ENCODE data around the gene TEKT3.

The TEKT3 gene

DNA sequence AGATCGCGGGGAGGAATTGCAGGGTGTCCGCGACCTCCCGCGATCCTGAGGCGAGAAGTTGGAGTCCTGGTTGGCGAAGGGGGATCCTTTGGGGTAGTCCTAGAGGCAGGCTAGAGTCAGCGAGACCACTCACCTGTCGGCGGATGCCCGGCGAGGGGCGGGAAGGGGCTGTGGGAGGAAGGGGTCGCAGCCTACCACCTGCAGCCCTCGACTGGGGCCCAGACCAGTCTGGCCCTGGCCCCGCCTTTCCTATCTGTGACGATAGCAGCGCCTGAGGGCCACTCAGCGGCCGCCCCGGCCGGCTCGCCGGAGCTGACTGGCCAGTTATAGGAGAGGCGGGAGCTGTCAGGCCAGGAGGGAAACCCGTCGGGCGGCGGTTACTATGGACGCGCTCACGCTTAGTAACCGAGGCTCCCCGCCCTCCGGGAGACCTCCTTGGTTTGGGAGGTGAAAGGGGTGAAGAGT, at the start of gene TEKT3:
Gene TEKT3 (minus strand): TSS at position 213 of the 465 bp plus-strand sequence. CDS start 10,012 bp downstream, outside the sequence.
- no peak for DNase-seq

DNA sequence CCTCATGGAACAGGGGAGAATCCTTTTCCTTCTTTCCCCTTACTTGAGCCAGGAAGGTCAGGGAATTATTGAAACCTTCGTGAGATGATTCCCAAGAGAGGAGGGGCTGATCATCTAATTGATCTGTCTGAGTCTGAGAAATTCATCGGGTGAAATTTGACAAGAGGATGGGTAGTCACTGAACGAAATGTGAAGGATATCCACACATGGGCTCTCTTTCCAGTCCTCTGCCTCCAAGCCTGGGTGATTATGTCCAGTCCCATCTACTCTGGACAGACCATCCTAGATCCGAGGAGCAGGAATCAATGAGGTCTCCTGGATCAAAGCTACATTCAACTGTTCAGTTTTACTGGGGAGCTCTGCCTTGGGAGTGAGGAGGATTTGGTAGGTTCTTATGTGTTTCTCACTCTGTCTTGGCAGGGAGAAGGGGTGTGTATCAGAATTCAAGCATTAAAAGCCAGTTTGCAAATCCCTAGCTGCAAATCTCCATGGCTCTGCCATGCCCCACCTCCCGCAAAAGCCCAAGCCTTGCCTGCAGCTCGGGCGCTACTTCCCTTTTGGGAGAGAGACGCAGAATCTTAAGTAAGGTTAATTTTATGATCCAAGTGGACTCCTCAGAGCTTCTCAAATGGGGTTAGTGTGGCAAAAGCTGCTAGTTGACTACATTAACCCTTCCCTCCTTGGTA, 47.1 kb upstream of the TEKT3 start:
- no peak for DNase-seq

DNA sequence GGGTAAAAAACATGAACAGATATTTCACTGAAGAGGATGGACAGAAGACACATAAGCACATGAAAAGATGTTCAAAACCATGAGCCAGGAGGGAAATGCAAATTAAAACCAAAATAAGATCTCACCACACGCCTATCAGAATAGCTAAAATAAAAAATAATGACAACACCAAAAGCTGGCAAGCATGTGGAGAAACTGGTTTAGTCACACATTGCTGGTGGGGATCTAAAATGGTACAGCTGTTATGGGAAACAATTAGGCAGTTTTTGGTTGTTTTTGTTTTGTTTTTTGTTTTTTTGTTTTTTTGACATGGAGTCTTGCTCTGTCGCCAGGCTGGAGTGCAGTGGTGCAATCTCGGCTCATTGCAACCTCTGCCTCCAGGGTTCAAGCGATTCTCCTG, 44.7 kb upstream of the TEKT3 start:
- DNase-seq: no peak

DNA sequence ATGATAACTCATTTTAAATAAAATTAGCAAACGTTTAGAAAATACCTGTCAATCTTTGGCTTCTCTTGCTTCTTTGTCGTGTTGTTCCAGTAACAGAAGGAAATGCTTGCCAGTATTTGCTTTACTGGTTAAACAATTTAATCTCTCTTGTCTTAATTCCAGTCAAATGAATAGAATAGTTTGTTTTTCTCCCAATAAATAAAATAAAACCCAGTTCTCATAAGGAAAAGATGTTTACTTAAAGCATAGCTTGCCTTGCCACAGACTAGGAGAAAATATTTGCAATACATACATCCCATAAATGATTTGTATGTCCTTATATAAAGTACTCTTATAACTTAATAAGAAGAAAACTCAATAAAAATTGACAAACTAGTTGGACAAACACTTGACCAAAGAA, 43.9 kb upstream of the TEKT3 start:
- DNase-seq: no peak

DNA sequence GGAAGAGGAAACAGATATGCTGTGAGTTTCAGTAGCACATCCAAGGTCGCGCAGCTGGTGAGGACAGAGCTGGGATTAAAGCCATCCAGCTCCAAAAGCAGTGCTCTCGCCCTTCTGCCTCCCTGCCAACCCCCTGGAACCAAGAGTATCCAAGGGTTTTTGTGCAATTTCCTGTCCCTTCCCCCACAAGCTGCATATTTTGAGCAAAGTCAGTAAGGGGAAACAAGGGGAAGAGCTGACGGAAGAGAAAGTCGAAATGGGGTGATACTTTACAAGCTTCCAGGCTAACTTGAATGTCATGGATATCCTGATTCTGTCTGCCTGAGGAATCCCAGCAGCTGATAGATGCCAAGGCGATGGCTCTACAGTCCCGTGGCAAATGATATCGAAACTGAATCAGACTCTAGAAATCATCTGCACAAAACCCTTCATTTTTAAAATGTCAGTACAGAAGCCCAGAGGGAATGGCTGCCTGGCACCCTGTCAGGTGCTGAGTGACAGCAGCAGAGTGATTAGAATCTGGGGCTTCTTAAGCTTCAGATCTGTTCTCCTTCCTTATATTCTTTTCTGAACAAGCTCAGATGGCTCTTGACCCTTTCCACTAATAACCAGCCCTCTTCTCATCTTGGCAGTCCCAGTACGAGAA, 42.9 kb upstream of the TEKT3 start:
- DNase-seq: no peak

DNA sequence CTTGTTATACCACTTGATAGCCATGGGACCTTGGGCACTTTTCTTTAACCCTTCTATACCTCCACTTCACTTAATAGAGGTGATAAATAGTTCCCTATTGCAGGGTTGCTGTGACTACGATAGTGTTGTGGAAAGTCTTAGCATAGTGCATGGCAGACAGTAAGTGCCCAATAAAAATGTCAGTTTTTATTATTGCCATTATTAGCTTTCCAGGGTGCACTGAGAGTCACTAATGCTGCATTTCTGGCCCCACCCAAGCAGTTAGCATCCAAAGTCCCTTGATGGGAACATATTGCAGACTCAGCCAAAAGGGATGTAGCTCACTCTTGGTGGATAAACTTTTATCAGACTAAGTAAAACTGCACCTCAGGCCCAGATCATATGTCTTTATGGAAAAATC, 41.5 kb upstream of the TEKT3 start:
- no peak for DNase-seq

DNA sequence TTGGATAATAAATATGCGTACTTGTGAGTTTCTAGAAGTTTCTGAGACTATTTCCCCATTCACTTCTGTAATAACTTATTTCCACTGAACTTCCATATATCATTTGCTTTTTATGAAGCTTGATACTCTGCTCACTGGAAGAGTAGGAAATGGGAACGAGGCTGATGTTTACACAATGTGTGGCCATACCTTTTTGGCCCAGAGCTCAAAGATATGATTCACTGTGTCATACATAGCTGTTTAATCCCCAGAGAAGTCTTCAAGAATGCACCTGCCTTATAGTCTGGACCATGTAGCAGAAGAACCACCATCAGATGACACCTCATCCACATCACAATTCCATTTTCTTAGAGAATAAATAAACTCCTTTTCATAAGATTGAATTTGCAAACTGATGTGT, 40.3 kb upstream of the TEKT3 start:
- no peak for DNase-seq

DNA sequence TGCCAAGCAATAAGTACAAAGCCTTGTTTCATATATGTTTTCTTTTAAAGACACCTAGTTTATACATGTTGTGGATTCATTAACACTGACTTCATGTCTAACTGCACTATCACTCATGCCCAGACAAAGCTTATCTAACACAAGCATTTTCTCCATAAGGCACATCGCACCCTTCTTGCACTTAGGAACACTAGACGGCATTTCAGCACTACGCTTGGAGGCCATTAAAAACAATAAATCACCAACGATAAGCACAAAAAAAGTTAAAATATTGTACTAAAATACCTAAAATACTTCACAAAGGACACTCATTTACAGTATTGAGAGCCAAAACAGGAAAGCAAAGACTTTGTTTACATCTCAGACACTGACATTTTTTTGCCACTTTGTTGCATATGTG, 39.0 kb upstream of the TEKT3 start:
- no peak for DNase-seq

DNA sequence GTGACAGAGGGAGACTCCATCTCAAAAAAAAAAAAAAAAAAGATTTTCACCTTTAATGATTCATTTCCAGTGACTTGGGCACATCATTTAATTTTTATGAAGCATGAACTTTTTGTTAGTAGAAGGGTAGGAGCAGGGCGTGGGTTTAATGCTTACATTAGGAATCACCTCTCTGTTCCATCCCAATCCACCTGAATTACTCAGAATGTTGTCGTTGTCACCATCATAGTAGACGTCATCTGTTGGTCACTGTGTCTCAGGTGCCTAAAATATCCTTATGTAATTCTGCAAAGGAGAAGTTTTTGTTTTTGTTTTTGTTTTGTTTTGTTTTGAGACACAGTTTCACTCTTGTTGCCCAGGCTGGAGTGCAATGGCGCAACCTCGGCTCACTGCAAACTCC, 38.3 kb upstream of the TEKT3 start:
- DNase-seq: no peak

DNA sequence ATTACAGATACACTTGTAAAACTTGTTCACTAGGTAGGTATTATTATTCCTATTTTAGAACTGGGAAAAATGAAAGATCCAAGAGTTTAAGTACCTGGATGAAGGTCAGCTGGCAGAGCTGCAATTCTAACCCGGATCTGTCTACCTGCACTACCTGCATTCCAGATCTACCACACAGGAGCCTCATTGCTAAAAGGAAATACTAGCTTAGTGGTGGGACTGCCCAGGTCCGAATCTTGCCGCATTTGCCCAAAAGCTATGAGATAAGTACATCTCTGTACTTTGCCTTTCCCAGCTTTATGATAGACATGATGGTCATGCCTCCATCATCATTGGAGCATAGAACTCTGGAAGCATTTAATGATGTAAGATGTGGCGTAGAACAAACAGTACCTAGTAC, 36.8 kb upstream of the TEKT3 start:
- no peak for DNase-seq

DNA sequence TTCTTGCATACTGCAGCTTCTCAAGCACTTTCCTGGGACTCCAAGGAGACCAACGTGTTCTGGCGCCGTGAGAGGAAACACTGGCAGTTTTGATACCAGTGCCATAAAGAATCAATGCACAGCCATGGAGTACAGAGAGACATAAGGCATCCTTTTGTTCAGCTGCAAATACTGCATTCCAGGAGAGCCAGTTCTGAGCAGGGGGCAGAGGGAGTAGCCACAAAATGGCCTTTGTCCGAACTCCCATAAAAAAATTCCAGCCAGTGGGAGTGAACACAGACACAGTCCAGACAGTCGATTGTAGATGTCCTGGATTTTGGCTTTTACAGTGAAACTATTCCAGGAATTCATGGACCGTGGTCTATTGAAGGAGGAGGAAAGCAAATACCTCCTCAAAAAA, 36.2 kb upstream of the TEKT3 start:
- no peak for DNase-seq

DNA sequence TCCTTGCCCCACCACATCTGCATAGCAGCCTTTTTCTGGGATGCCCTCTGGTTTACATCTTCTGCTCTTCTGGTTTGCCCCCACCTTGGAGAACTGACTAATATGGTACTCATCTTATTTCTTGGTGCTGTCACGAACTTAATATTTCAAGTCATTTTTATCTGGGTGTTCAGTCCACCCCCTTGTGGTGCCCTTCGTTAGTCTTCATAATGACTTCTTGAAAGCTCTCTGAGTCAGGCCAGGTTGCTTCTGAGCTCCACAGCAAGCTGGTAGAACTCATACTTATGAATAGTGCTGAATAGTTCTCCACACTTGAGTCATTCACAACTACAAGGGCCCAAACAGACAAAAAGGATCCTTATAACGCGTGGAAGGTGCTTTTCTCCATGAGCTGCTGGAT, 35.8 kb upstream of the TEKT3 start:
- no peak for DNase-seq

DNA sequence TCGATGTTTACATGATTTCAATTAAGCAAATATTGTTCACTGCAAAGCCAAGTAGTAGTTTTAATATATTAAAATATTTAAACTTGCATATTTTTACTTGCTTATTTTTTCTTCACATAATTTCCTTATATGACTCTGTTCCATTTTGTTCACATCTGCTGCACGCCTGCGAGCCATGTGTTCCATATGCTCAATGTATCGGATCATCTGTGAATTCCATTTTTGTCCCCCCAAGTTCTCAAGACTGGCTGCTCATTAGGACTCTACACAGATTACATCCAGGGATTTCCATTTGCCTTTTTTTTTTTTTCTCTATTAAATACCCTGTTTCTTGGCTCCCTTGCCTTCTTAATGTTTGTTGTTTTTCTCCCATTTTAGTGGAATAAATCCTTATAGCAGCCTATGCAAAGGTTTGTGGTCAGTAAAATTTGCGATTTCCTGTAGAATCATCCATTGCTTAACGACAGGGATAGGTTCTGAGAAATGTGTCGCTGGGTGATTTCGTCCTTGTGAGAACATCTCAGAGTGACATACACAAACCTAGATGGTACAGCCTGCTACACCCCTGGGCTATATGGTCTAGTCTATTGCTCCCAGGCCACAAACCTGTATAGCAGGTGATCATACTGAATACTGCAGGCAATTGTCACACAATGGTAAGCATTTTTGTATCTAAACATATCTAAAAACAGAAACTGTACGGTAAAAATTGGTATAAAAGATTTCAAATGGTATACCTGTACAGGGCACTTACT, 30.2 kb upstream of the TEKT3 start:
- no peak for DNase-seq

DNA sequence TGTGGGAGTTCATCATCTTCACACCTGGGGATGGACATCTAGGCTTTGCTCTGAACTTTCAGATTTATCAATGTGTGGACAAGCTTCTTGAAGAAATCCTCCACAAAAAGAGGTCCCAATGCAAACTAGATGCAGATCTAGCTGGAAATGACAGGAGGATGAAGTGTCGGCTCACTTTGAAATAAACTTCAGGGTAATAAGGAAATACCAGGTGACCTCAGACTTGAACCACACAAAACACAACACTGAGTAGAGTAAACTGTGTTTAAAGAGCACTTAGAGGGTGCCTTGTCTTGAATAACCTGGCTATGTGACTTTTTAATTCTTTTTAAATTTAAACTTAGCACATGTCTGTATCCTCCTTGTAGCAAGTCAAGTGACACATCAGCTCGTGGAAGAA, 27.2 kb upstream of the TEKT3 start:
- no peak for DNase-seq

DNA sequence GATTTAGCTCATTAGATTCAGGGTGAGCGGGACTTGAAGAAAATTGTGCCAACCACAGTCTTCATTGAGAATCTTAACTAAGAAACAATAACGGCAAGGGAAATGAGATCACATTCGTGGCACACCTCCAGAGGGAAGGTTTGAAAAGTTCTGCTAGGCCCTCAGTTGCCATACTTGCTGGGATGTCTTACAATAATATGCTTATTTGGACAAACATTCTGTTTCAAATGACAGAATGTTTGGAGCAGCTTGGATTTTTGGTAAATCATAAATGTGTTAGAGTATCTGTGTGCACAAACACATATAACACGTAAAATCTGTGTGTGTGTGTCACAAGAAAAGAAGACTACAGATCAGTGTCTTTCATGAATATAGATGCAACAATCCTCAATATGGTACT, 24.6 kb upstream of the TEKT3 start:
- no peak for DNase-seq

DNA sequence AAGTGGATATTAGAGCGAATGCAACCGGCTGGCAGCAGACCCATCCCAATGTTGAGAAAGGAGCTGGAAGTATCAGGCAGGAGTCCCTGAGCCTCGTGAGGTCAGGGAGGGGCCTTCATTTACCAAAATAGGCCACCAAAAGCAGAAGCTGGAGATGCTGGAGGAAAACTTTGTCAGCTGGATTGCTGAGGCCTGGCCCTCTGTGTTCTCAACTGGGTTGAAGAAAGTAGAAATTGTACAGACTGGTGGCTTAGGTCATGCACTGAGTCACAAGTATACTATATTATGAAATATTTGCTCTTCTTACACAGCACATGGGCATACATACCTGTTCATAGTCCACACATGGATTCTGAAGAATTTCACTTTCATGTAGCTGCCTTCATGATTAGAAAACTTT, 23.2 kb upstream of the TEKT3 start:
- no peak for DNase-seq

DNA sequence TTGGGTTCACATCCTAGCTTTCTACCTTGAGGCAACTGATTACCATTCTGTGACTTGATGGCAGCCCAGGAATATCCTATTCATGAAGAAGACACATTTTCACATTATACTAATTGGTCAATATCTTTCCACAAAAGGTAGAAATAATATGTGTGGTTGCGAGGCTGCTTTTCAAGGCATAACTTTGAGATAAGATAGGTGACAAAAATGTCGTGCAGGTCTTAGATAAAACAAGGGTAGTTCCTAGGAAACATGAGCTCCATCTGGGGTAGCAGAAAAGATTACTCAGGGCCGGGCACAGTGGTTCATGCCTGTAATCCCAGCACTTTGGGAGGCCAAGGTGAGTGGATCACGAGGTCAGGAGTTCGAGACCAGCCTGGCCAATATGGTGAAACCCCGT, 22.3 kb upstream of the TEKT3 start:
- DNase-seq: no peak

DNA sequence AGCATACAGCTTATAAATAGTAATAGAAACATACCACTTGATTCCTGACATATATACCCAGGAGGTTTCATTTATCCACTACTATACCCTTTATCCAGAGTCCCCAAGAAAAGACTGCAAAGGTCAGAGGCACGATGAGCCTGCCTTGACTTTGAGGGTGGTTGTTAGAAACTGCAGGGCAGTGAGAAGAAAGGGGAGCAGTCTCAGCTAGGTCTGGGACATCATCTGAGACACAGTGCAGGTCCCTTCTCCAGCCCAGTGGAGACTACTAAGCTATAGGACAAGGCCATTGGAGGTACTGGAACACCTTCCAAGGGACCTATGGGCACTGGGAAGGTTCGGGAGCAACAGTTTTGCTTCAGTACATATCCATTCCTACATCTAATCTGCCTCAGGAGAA, 20.2 kb upstream of the TEKT3 start:
- DNase-seq: no peak

DNA sequence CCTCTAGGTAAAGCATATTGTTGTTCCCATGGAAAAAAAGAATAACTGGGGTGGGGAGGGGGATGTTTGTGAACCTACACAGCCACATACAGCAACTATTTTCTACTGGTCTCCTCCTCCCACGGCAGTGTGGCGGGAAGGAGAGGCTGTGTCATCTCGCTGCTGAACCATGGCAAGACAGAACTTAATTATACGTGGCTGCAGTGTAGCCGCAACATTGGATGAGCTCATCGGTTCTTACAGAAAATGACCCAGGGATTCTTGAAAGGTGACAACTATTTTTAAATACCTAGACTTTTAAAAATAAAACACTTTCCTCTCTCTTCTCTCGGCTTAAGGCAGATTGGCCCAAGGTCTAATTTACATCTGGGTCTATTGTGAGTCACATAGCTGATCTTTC, 19.8 kb upstream of the TEKT3 start:
- DNase-seq: no peak

DNA sequence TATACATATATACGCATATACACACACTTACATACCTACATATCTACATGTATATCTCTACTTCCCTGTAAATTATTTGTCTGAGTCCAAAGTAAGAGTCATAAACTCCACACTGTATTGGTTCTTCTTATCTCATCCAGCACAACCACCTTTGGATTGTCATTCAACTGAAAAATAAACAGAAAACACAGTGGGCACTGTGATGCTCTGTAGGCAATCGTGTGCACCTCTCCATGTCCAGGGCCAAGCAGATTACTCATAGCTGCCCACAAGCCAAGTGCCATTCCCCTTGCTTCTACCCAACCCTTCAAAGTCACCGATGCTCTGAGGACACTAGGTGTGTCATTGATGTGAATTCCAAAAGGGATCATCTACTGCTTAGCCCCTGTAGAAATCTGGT, 12.9 kb upstream of the TEKT3 start:
- no peak for DNase-seq

DNA sequence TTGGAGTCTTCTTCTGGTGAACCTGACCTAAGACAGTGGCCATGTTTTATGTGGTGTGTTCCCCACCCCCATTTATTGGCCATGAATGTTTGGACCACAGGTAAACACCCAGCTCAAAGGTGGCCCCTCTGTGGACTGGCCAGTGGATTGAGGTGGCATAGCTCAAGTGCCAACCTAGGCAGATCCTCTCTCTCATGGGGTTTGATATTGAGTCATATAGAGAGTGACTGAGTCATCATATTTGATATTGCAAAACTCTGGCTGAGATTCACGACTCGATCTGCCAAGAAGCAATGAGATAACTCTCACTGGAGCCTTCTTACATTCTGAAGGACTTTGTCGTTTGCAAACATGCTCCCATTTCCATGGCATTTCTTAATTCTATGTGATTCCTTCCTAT, 10.5 kb upstream of the TEKT3 start:
- DNase-seq: no peak

DNA sequence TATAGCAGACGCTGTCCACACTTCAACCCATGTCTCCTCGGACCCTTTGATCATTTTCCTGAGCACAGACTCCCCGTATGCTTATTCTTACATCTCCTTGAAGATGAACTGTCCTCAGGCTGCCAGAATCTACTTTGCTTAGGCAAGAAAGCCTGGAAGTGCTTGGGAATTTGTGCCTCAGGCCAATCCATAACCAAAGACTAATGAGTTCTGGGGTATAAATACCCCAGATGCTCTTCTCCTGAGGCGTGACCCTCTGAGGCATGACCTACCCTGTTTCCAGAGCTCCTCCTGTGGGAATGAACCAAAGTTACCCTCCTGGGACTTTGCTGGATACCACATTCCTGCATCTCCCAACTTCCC, 10.1 kb upstream of the TEKT3 start:
- no peak for DNase-seq

DNA sequence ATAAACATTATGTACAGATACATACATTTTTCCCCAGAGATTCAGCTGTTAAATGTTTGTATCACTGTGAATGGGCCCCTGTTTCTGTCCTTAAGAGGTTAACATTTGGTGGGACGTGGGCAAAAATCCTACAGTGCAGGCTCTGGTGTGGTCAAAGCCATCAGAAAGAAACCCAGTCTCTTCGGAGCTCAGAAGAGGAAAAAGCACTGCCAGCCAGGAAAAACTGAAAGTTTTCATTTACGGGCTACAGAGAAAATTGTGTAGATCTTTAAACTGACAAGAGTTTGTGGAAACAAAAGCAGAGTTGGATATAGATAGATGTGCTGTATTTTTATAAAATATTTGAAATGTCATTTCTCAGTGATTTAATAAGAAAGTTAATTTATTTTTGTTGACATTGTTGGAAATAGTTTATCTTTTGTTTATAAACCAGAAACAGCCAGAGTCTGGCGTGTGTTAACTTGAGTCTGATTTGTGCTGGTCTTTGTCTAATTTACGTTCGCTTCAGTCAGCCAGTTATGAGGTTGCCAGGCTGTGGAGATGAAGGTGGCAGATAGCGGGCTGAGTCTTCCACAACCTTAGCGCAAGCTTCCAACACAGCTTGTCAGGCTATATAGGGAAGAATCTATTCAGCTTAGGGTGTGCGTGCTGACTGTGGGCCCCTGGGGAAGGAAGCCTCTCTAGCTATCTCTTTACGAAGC, 9.5 kb upstream of the TEKT3 start:
- DNase-seq: no peak

DNA sequence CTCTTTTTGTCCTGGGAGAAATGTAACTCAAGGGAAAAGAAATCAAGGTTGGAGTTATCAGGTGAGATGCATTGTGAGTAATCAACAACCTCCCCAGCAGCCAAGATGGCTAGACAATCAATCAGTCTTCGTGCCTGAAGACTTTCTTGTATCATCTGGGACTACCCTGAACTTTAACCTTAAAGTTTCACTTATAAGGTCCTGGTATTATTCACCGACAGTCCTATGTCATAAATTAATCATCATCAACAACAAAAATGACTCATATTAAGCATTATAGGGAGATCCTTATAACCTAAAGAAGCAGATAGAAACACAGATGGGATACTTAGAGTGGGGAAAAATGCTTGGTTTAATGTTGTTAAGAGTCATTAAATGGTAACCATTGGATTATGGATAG, 7.7 kb upstream of the TEKT3 start:
- DNase-seq: no peak
